OCI-LY1 (cell line): Measurements from ENCODE around the gene UGT1A9.
"Not testable (repeated sequence)": the region's sequence is repeated elsewhere in the genome, so short reads cannot be mapped to it uniquely, and the experiment has no call there.

Source experiments
- H2AFZ ChIP-seq: fragments of 200-600 bp; sonication (generic), shearing (Covaris generic); 2 replicates; pipeline ENCODE4 v1.6.0; 2014; ENCODE audit warnings: antibody characterized with exemption, mild to moderate bottlenecking, low read length
- H3F3A ChIP-seq: fragments of 200-600 bp; sonication (generic), shearing (Covaris generic); 2 replicates; pipeline ENCODE4 v1.6.0; 2014; ENCODE audit warnings: mild to moderate bottlenecking, antibody characterized with exemption, low read length, moderate library complexity; ENCODE audit not compliant: insufficient read depth
- H3K27ac ChIP-seq: fragments of 200-600 bp; sonication (generic); 2 replicates; pipeline ENCODE4 v1.5.1; 2014; ENCODE audit warnings: low read length, mixed run types, mild to moderate bottlenecking, low read depth; ENCODE audit not compliant: poor library complexity, severe bottlenecking
- H3K27me3 ChIP-seq: fragments of 200-600 bp; sonication (generic); 2 replicates; pipeline ENCODE4 v1.6.0; 2014; ENCODE audit warnings: antibody characterized with exemption, mild to moderate bottlenecking, low read length, moderate library complexity; ENCODE audit not compliant: insufficient read depth
- H3K36me3 ChIP-seq: fragments of 200-600 bp; sonication (generic); 2 replicates; pipeline ENCODE4 v1.6.1; 2014; ENCODE audit warnings: mild to moderate bottlenecking, antibody characterized with exemption, low read length, moderate library complexity, mixed read lengths; ENCODE audit not compliant: insufficient read depth
- H3K4me1 ChIP-seq: fragments of 200-600 bp; sonication (generic); 2 replicates; pipeline ENCODE4 v1.5.1; 2014; ENCODE audit warnings: mild to moderate bottlenecking, low read length, moderate library complexity; ENCODE audit not compliant: insufficient read depth, severe bottlenecking
- H3K4me2 ChIP-seq: fragments of 200-600 bp; sonication (generic), shearing (Covaris generic); 2 replicates; pipeline ENCODE4 v1.6.1; 2014; ENCODE audit warnings: low read length
- H3K4me3 ChIP-seq: fragments of 200-600 bp; sonication (generic); 2 replicates; pipeline ENCODE4 v1.5.1; 2014; ENCODE audit warnings: low read length, low read depth, mild to moderate bottlenecking, mixed read lengths; ENCODE audit not compliant: poor library complexity, severe bottlenecking
- H3K79me2 ChIP-seq: fragments of 200-600 bp; shearing (Covaris generic); 2 replicates; pipeline ENCODE4 v1.6.1; 2016; ENCODE audit warnings: mixed run types, low read length, mixed read lengths; ENCODE audit not compliant: insufficient read depth
- H3K9ac ChIP-seq: fragments of 200-600 bp; sonication (generic), shearing (Covaris generic); 2 replicates; pipeline ENCODE4 v1.6.1; 2014; ENCODE audit warnings: mild to moderate bottlenecking, low read length, mixed read lengths
- H3K9me2 ChIP-seq: fragments of 200-600 bp; sonication (generic), shearing (Covaris generic); 2 replicates; pipeline ENCODE4 v1.6.1; 2014; ENCODE audit warnings: low read depth, mild to moderate bottlenecking, low read length, mixed read lengths
- H3K9me3 ChIP-seq: fragments of 200-600 bp; shearing (Covaris generic); 2 replicates; pipeline ENCODE4 v1.6.1; 2014; ENCODE audit warnings: low read length, mixed read lengths
- H4K20me1 ChIP-seq: fragments of 200-600 bp; sonication (generic), shearing (Covaris generic); 2 replicates; pipeline ENCODE4 v1.6.0; 2016; ENCODE audit warnings: mild to moderate bottlenecking, low read length; ENCODE audit not compliant: insufficient read depth
- EZH2 ChIP-seq: fragments of 200-600 bp; sonication (generic), shearing (Covaris generic); IDR thresholded peaks from 2 replicates; pipeline ENCODE4 v1.8.0; 2017; ENCODE audit warnings: borderline replicate concordance, mixed run types, mild to moderate bottlenecking, antibody characterized with exemption, low read length, moderate library complexity, mixed read lengths
- TF ChIP-seq, protein P1 (sequence below): fragments of 200-600 bp; sonication (generic), shearing (Covaris generic); IDR thresholded peaks from 2 replicates; pipeline ENCODE4 v1.5.1; 2017; ENCODE audit warnings: mild to moderate bottlenecking, antibody characterized with exemption, low read length, moderate library complexity, mixed read lengths

Gene UGT1A9

DNA sequence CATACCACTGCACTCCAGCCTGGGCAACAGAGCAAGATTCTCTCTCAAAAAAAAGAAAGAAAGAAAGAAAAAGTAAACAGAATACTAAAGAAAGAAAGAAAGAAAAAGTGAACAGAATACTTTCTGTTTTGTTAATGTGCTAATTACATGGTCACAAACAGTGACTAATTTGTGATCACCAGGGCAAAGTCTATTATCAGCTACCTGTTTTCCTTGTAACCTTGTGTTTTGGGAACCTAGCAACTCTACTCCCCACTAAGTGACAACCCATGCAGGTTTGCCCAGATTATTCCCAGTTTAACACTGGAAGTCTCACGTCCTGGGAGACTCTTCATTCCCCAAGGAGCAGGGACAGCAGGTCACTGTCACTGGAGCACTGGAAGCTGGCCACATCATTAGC is 16.7 kb upstream of the UGT1A9 start:
- Histone ChIP-seq H2AFZ (no peak overlapping the region), H3K27me3 (no peaks in the 10 kb centered on the region), H3F3A (no peaks in the 10 kb centered on the region), H3K4me3 (no peak overlapping the region), H3K36me3 (no peaks in the 10 kb centered on the region), H3K9ac (no peak overlapping the region), H3K4me1 (no peaks in the 10 kb centered on the region), H3K79me2 (no peaks in the 10 kb centered on the region), H3K4me2 (no peak overlapping the region), H4K20me1 (no peaks in the 10 kb centered on the region), H3K9me3 (no peaks in the 10 kb centered on the region), H3K9me2 (no peaks in the 10 kb centered on the region), H3K27ac (no peak overlapping the region)
- TF ChIP-seq, protein P1, sequence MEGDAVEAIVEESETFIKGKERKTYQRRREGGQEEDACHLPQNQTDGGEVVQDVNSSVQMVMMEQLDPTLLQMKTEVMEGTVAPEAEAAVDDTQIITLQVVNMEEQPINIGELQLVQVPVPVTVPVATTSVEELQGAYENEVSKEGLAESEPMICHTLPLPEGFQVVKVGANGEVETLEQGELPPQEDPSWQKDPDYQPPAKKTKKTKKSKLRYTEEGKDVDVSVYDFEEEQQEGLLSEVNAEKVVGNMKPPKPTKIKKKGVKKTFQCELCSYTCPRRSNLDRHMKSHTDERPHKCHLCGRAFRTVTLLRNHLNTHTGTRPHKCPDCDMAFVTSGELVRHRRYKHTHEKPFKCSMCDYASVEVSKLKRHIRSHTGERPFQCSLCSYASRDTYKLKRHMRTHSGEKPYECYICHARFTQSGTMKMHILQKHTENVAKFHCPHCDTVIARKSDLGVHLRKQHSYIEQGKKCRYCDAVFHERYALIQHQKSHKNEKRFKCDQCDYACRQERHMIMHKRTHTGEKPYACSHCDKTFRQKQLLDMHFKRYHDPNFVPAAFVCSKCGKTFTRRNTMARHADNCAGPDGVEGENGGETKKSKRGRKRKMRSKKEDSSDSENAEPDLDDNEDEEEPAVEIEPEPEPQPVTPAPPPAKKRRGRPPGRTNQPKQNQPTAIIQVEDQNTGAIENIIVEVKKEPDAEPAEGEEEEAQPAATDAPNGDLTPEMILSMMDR: no peak
- no peak for TF ChIP-seq EZH2

DNA sequence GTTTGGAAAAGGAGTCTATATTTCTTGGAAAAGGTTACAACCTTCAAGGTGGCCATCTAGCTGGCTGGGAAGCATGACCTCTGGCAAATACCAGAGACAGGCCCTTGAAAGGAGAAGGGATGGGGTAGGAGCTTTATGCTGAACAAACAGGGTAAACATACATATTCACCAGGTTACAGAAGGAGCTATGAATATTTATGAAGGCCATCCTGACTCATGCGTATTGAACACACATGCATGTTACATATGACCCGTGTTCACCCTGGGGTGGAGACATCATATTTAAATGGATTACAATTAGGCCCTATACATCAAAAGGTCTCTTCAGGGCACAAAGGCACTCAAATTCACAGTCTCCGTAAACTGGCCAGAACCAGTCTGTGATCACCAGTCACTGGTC is 15.8 kb upstream of the UGT1A9 start:
- H3K9ac ChIP-seq, H3K4me3 ChIP-seq, H3K27ac ChIP-seq, H3K9me3 ChIP-seq, H3K9me2 ChIP-seq, H3K27me3 ChIP-seq, H2AFZ ChIP-seq, H3K79me2 ChIP-seq, H3K4me2 ChIP-seq, H3K36me3 ChIP-seq, H4K20me1 ChIP-seq, H3K4me1 ChIP-seq, H3F3A ChIP-seq: not testable (repeated sequence)

DNA sequence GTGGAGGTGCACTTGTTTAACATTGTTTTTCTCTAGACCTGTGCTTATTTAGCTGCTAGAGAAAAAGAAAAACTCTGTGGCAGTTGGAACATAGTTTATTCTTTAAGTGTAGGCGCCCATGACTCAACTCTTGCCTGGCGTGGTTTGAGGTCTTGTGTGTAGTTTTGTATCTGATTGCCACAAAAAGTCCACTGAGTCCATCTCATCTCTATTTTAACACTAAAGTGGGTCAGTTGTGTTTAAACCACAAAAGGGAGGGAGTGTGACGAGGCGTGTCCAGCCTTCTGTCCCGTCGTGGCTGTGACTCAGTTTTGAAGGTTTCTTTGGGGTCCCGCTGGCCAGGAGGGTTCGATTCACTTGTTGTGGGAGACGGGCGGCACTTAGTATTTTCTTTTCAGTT is 15.3 kb upstream of the UGT1A9 start:
- no peaks in the 10 kb centered on the region for H3K4me1 ChIP-seq
- H3K27me3 ChIP-seq: no peaks in the 10 kb centered on the region
- H4K20me1 ChIP-seq: no peaks in the 10 kb centered on the region
- no peaks in the 10 kb centered on the region for H3K79me2 ChIP-seq
- no peak overlapping the region for H2AFZ ChIP-seq
- H3K9me3 ChIP-seq: no peaks in the 10 kb centered on the region
- H3F3A ChIP-seq: no peaks in the 10 kb centered on the region
- no peaks in the 10 kb centered on the region for H3K9me2 ChIP-seq
- no peaks in the 10 kb centered on the region for H3K36me3 ChIP-seq
- H3K27ac ChIP-seq: no peak overlapping the region
- TF ChIP-seq, protein P1: no peak
- TF ChIP-seq EZH2: no peak
- no peak overlapping the region for H3K4me3 ChIP-seq
- no peak overlapping the region for H3K9ac ChIP-seq
- H3K4me2 ChIP-seq: no peak overlapping the region

DNA sequence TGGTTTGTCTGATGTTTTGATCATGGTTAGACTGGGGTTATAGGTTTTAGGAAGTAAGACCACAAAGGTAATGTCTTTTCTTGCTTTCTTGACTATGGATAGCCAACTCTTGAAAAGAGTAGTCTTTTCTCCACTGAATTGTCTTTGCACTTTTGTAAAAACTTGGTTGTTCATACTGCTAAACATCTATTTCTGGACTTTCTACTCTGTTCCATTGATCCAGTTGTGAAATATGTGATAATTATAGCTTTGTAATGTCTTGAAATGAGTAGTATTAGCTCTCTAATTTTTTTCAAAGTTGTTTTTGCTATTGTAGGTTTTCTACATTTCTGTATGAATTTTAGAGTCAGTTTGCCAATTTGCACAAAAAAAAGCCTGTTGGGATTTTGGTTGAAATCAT is 13.1 kb upstream of the UGT1A9 start:
- no peaks in the 10 kb centered on the region for H3F3A ChIP-seq
- no peak overlapping the region for H3K27ac ChIP-seq
- no peak overlapping the region for H3K4me2 ChIP-seq
- H3K36me3 ChIP-seq: no peaks in the 10 kb centered on the region
- H2AFZ ChIP-seq: no peak overlapping the region
- no peaks in the 10 kb centered on the region for H3K79me2 ChIP-seq
- H3K27me3 ChIP-seq: no peaks in the 10 kb centered on the region
- H3K9me2 ChIP-seq: no peaks in the 10 kb centered on the region
- no peaks in the 10 kb centered on the region for H4K20me1 ChIP-seq
- no peak overlapping the region for H3K9ac ChIP-seq
- H3K4me1 ChIP-seq: no peaks in the 10 kb centered on the region
- TF ChIP-seq, protein P1: no peak
- TF ChIP-seq EZH2: no peak
- no peaks in the 10 kb centered on the region for H3K9me3 ChIP-seq
- H3K4me3 ChIP-seq: no peak overlapping the region
